BJ (cell line): ENCODE results near the gene SLC1A4. TPM values are rescaled to one million over a fixed set of nuclear protein-coding genes. Genes with fewer than 3 reads are reported as not detected.

Source experiments
- CTCF ChIA-PET: fragments of 350-600 bp; formaldehyde crosslinking; extraction: SDS; loops from one replicate; lab custom pipeline; 2021; ENCODE audit warnings: antibody characterized with exemption, inconsistent platforms; lab: Yijun Ruan, JAX
- POLR2A ChIA-PET: fragments of 300-600 bp; sonication (Branson Sonifier 250); formaldehyde crosslinking; extraction: SDS; loops from one replicate; lab custom pipeline; 2021; ENCODE audit warnings: antibody characterized with exemption; lab: Charles Lee
- DNase-seq: peaks from one replicate; pipeline ENCODE4 v3.0.0-alpha.2; 2011; ENCODE audit warnings: low read depth
- H3K27me3 ChIP-seq: 2 replicates; pipeline ENCODE4 v1.6.0; 2011; ENCODE audit warnings: low read length; ENCODE audit not compliant: control insufficient read depth, insufficient read depth
- H3K36me3 ChIP-seq: 2 replicates; pipeline ENCODE4 v1.5.1; 2011; ENCODE audit warnings: low read length; ENCODE audit not compliant: control insufficient read depth, insufficient read depth
- H3K4me3 ChIP-seq: 2 replicates; pipeline ENCODE4 v1.5.1; 2011; ENCODE audit warnings: low read depth, mild to moderate bottlenecking, control low read depth, low read length
- polyA plus RNA-seq: library from polyadenylated mRNA; depleted of rRNA; stranded (reverse); fragments of >200 nt; gene quantifications from 2 replicates; pipeline ENCODE4 v1.2.3, GENCODE V29; 2011
- TF ChIP-seq, protein P1 (sequence below): IDR thresholded peaks from 2 replicates; pipeline ENCODE4 v1.5.1; 2011; ENCODE audit warnings: low read depth, mild to moderate bottlenecking, control low read depth, inconsistent platforms, low read length, moderate library complexity; ENCODE audit not compliant: insufficient read depth

The SLC1A4 gene
- polyA plus RNA-seq, 1 experiment, result 80.7 TPM

GRCh38 chr2:64950226-64951160, 38.7 kb upstream of the SLC1A4 start:
- ChIA-PET CTCF (no interaction called here), POLR2A (no interaction called here)
- no peaks in the 10 kb centered on the region for H3K36me3 ChIP-seq
- no peaks in the 10 kb centered on the region; the same call in 1 of the 2 replicates for H3K27me3 ChIP-seq
- H3K4me3 ChIP-seq, result no peak overlapping the region
- TF ChIP-seq, protein P1, sequence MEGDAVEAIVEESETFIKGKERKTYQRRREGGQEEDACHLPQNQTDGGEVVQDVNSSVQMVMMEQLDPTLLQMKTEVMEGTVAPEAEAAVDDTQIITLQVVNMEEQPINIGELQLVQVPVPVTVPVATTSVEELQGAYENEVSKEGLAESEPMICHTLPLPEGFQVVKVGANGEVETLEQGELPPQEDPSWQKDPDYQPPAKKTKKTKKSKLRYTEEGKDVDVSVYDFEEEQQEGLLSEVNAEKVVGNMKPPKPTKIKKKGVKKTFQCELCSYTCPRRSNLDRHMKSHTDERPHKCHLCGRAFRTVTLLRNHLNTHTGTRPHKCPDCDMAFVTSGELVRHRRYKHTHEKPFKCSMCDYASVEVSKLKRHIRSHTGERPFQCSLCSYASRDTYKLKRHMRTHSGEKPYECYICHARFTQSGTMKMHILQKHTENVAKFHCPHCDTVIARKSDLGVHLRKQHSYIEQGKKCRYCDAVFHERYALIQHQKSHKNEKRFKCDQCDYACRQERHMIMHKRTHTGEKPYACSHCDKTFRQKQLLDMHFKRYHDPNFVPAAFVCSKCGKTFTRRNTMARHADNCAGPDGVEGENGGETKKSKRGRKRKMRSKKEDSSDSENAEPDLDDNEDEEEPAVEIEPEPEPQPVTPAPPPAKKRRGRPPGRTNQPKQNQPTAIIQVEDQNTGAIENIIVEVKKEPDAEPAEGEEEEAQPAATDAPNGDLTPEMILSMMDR, result no peak
- no peak for DNase-seq

- POLR2A ChIA-PET, result no interaction called here
- TF ChIP-seq, protein P1, result no peak
- H3K27me3 ChIP-seq, result no peaks in the 10 kb centered on the region; the same call in none of the 2 replicates
- no peak for DNase-seq
- CTCF ChIA-PET, result no interaction called here
- H3K36me3 ChIP-seq, result no peaks in the 10 kb centered on the region
- no peak overlapping the region for H3K4me3 ChIP-seq
These were observed 37.8 kb upstream of the SLC1A4 start for GRCh38 chr2:64951306-64951953.

- no peak overlapping the region for H3K4me3 ChIP-seq
- POLR2A ChIA-PET, result no interaction called here
- DNase-seq, result no peak
- H3K36me3 ChIP-seq, result no peaks in the 10 kb centered on the region
- TF ChIP-seq, protein P1, result no peak
- CTCF ChIA-PET, result interaction anchor here (2.0 kb wide), 1 partner anchor 34 kb away, joined by 5 read pairs; no protein-coding TSS in a partner anchor
- peaks cover 1% of the 10 kb centered on the region for H3K27me3 ChIP-seq
These were observed 37.1 kb upstream of the SLC1A4 start for GRCh38 chr2:64952096-64952495.

GRCh38 chr2:64952511-64953482, 36.4 kb upstream of the SLC1A4 start:
- POLR2A ChIA-PET, result no interaction called here
- Histone ChIP-seq H3K27me3 (peaks cover 3% of the 10 kb centered on the region), H3K4me3 (no peak overlapping the region), H3K36me3 (no peaks in the 10 kb centered on the region)
- CTCF ChIA-PET, result interaction anchor here (2.0 kb wide), 1 partner anchor 35 kb away, joined by 5 read pairs; no protein-coding TSS in a partner anchor
- DNase-seq, result peak; percentile 47
- TF ChIP-seq, protein P1, result no peak
